HG03565 (cell line): ENCODE measurements around the gene BAHD1.
A peak's percentile ranks its signal among the peaks of the same experiment; 100 is the strongest.

ENCODE experiments used
- ATAC-seq: cut with Tn5 transposase; IDR thresholded peaks from one replicate; pipeline ENCODE4 v1.9.1; 2021; ENCODE audit warnings: mild to moderate bottlenecking, moderate library complexity; ENCODE audit not compliant: unreplicated experiment

The BAHD1 gene

DNA sequence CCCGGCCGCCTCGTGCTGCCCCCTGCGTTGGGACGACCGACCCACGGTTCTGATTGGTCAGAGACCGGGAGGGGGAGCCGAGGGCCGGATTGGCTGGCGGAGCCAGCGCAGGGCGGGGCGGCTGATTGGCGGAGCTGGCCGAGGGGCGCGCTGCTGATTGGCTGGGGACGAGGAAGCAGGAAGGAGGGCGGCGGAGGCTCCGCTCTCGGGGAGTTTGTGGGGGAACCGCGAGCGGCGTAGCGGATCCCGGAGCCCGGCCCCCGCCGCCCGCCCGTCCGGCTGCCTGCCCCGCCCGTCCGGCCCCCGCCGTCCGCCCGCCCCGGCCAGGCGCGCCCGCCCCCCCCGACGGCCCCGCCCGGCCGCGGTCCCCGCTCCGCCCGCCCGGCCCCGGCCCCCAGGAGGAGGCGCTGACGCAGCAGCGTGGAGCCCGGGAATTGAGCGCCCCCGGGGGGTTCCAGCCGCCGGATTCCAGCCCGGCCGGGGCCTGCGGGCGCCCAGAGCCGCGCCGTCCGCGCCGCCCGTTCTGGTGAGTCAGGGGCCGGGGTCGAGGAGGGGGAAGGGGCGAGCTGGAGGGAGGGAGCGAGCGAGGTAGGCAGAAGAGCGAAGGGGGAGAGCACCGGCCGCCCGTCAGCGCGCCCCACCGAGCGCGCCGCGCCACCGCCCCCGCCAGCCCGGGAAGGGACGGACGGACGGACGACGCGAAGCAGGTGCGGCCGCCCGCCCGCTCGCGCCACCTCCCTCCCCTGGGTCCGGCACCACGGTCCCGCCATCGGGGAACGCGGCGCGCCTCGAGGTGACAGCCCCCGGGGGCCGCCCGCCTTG, at the start of gene BAHD1:
TSS of gene BAHD1 (plus strand) at position 211 of the 822 bp plus-strand sequence. CDS start 17,512 bp downstream, outside the sequence.
- ATAC-seq: peak; percentile 89

DNA sequence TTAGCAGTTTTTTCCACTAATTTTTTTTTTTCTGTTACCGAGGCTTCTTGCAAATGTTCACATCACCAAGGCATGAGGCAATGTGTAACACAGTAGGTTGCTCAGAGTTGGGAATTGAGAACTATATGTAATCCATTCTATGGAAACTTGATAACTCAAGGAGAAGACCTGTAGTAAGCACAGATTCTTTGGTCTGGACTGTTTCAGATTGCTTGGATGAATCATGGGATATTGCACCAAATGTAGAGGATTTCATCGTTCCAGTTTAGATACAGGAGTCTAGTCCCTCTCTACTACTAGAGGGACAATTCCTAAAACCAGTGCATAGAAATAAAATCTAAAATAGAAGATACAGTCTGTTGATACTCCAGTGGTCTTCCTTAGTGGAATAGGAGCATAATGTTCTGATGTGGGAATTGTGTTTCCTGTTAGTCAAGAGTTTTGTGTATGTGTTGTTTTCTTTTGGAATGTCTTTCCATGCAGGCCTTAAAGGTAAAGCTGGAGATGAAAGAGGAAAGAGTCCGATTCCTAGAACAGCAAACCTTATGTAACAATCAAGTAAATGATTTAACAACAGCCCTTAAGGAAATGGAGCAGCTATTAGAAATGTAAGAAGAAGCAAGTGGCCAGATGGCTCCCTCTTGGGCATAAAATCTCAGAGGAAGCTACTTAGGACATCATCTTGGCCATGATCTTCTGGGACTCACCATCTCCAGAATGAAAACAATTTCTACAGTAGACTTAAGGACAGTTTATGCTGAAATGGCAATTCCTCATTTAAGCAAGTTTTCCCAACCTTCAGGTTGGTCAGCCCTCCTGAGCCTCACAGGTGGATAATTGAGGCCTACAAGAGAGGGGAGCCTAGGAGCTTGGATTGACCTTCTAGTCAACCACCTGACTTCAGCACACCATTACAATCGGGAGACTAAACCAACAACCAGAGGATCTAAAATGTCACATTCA, 47.5 kb upstream of the BAHD1 start:
- ATAC-seq: no peak

DNA sequence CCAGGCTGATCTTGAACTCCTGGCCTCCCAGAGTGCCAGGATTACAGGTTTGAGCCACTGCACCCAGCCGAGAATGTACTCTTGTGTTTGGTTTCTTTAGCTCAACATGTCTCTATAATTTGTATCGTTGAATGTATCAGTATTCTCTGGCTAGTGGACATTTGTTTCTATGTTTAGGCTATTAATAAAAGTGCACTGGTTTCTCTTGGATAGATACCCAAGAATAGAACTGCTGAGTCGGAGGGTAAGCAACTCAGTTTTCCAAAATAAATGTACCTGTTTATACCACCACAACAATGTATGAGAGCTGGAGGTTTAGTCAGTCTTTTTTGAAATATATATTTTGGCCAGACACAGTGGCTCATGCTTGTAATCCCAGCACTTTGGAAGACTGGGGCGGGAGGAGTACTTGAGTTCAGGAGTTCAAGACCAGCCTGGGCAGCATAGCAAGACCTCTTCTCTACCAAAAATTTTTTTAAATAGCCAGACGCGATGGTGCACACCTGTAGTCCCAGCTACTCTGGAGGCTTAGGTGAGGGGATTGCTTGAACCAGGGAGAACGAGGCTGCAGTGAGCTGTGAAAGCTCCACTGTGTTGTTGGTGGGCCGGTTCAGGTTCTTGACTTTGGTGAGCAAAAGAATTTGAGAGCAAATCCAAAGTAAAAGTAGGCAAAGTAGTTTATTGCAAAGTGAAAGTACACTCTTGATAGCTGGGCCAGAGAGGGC, 42.9 kb upstream of the BAHD1 start:
- no peak for ATAC-seq

DNA sequence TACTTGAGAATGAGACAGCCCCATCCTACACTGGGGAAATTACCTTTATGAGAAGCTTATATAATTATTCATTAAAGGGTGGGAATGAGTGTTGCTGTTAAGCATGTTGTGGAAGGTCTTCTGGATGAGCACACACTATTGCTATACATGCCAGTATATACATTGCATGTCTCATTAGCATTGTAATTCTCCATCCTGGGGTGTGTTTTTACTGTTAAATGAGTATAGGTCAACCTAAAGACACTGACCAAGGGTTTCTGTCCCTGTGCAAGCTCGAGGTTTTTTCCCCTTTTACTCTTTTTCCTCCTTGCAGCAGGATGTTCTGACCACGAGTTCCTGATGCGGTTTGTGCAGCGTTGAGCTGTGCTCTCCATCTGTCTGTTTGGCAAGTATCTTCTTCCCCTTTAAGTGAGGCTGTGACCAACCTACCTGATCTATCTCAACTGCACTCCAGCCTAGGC, 42.3 kb upstream of the BAHD1 start:
- peak; percentile 62 for ATAC-seq

DNA sequence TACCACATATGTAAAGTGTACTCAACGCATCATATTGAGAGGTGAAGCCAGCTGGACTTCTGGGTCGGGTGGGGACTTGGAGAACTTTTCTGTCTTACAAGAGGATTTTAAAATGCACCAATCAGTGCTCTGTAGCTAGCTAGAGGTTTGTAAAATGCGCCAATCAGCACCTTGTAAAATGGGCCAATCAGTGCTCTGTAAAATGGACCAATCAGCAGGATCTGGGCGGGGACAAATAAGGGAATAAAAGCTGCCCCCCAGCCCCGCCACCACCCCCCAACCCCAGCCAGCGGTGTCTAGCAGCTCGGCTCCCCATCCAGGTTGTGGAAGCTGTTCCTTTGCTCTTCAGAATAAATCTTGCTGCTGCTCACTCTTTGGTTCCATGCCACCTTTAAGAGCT, 41.4 kb upstream of the BAHD1 start:
- no peak for ATAC-seq

DNA sequence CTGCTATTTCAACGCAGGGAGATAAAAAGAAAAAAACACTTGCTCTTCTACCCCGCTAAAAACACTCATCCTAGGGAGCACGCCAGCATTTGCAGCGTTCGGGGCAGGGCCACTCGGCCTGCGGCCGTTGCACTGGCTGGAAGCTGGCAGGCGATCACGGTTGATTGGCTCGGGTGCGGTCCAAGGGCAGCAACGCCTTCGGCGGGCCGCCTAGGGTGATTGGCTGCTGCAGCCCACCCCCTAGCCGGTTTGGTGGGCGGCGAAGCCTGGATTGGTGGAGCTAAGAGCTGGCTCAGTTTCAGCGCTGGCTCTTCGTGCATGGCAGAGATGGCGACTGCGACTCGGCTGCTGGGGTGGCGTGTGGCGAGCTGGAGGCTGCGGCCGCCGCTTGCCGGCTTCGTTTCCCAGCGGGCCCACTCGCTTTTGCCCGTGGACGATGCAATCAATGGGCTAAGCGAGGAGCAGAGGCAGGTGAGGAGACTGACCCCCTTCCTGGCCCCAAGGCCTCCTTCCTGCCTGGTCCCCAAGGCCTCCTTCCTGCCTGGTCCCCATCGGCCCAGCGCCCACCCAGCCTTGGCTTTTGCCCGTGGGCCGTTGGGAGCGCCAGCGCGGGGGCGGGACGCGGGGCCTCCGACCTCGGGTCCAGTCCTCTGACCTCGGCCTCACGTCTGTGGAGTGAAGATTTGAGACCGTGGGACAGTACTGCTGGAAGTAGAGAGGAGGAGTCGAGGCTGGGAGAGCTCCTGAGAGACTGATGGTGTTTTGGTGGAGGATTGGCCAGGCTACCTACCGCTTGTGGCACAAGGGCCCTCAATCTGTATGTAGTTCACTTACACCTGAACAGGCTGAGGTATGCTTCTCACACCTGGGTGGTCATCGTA, 35.0 kb upstream of the BAHD1 start, which contains the start of gene IVD:
TSS of gene IVD (plus strand) at position 295 of the 881 bp plus-strand sequence. CDS start at position 328, 33 bp downstream.
- peak; percentile 83 for ATAC-seq

DNA sequence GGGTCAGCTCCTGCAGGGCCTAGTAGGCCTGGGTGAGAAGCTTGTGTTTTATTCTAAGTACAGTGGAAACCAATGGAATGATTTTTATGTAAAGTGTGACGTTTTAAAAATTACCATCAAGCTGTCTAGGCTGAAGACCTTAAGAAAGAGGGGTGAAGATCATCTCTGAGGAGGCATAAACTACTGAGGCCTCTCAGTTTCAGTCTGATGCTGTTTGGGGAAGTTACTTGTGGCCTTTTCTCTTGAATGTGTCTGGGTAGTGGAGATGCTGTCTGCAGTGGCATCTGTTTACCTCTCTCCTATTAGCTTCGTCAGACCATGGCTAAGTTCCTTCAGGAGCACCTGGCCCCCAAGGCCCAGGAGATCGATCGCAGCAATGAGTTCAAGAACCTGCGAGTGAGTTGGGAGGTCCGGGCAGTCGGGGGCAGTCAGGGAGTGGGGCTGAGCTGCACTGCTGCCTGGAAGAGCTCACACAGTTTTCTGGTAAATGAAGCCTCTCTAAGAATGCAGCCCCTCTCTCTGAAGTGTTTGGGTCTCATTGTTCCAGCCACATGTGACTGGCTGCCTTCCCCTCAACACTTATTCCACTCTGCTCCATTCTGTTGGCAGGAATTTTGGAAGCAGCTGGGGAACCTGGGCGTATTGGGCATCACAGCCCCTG, 33.3 kb upstream of the BAHD1 start:
- peak; percentile 45 for ATAC-seq

DNA sequence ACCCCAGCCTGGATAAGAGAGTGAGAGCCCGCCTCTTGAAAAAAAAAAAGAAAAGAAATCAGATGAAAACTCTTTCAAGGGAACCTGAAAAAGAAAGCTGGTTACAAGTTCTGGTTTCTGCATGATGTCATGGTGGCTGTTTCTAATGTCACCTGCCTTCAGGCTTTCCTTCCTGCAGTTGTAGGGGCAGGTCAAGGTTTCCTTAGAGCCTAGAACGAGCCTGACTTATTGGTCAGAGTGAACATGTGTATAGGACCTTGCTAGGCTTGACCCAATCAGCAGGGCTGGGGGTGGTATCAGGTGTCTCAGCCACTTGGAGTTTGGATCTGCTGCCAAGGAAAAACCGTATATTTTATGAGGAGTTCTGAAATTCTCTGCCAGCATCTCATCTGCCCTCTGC, 31.4 kb upstream of the BAHD1 start:
- no peak for ATAC-seq

DNA sequence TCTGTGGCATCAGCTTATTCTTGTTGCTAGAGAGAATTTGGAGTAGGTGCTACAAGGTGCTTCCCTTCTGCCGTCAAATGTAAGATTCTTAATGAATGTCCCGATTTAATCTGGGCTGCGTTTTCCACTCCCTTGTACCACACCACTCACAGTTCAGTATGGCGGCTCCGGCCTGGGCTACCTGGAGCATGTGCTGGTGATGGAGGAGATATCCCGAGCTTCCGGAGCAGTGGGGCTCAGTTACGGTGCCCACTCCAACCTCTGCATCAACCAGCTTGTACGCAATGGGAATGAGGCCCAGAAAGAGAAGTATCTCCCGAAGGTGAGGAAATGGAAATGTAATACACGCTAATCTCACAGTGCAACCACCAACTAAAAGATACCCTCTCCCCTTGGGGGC, 30.3 kb upstream of the BAHD1 start:
- ATAC-seq: no peak

DNA sequence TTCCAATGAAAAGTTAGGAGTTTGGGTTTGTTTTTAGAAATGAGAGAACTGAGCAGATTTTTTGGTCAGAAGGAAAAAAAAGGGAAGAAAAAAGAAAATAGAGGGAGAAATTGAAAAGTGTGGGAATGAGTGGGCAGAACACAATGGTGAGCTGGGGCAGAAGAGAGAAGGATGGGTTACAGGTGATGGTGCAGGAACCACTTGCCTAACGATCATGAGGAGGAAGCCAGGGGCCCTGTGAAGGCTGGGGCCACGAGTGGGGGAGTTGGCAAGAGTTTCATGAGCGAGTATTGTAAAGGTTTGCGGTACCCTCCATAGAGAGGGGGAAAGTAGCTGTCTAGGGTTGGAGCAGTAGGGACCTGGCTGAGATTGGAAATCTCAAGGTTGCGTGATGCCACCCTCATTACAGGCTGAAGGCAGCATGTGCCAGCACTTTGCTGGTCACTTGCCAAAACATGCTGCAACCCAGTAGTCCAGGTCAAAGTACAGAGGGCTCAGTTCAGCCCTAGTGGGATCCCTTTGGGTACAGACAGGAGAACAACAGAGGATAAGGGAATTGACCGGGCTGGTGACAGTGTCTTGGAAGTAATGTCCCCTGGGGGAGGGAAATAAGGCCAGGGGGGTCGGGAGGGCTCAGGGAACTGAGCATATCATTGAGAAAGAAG, 28.5 kb upstream of the BAHD1 start:
- ATAC-seq: no peak

DNA sequence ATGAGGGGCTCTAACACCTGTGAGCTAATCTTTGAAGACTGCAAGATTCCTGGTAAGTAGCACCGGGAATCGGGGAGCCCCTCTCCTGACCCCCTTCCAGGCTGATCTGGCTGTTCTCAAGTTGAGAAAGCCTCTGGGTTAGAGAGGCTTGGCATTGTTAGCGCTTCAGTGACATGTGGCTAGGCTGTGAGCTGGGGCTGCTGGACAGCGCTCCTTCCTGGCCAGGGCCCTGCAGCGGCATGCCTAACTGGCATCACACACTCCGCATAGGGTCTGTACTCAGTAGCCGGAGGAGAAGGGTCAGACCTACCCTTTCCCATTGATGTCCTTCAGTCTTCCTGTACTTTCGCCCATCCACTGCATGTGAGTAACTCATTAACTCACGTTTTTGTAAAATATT, 27.7 kb upstream of the BAHD1 start:
- no peak for ATAC-seq

DNA sequence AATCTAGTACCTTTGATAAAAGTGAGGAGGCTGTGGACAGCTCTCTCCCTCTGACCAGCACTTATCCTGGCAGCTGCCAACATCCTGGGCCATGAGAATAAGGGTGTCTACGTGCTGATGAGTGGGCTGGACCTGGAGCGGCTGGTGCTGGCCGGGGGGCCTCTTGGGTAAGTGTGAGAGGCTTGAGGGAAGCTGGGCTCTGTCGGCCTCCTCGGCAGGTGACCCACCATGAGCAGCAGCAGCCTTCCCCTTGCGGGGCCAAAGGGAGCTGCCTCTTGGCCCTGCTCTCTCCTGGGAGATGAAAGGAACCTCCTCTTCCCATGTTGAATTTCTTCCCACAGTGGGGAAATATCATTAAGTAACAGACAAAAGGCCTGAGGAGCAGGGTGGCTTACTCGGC, 25.9 kb upstream of the BAHD1 start:
- no peak for ATAC-seq

DNA sequence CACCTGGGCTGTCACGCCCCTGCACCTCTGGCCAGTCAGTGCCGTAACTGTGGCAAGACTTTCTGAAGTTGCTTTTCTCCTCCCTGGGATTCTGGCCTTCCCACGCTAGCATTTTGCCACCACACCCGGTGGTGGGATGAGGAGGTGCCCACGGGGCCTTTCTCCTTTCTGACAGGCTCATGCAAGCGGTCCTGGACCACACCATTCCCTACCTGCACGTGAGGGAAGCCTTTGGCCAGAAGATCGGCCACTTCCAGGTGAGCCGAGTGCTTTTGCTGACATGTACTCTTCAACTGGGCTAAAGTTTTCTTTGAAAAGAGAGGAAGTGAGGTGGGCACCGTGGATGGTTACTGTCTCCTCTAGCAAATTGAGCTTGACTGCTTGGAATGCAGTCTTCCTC, 25.5 kb upstream of the BAHD1 start:
- ATAC-seq: no peak

DNA sequence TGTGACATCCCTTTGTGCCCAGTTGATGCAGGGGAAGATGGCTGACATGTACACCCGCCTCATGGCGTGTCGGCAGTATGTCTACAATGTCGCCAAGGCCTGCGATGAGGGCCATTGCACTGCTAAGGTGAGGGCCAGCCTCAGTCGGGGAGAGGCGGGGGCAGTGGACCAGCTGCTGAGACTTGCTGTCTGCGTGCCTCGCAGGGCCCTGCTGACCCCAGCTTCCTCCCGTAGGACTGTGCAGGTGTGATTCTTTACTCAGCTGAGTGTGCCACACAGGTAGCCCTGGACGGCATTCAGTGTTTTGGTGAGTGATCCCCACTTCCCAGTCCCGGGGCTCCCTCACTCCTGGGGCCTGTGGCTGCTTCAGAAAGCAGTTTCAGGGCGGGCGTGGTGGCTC, 24.7 kb upstream of the BAHD1 start:
- ATAC-seq: no peak

DNA sequence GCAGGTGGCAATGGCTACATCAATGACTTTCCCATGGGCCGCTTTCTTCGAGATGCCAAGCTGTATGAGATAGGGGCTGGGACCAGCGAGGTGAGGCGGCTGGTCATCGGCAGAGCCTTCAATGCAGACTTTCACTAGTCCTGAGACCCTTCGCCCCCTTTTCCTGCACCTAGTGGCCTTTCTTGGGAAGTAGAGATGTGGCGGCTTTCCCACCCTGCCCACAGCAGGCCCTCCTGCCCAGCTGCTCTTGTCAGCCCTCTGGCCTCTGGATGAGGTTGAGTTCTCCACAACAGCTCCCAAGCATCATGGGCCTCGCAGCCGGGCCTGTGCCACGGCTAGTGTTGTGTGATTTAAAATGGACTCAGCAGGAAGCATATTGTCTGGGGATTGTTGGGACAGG, 22.6 kb upstream of the BAHD1 start:
- ATAC-seq: no peak

DNA sequence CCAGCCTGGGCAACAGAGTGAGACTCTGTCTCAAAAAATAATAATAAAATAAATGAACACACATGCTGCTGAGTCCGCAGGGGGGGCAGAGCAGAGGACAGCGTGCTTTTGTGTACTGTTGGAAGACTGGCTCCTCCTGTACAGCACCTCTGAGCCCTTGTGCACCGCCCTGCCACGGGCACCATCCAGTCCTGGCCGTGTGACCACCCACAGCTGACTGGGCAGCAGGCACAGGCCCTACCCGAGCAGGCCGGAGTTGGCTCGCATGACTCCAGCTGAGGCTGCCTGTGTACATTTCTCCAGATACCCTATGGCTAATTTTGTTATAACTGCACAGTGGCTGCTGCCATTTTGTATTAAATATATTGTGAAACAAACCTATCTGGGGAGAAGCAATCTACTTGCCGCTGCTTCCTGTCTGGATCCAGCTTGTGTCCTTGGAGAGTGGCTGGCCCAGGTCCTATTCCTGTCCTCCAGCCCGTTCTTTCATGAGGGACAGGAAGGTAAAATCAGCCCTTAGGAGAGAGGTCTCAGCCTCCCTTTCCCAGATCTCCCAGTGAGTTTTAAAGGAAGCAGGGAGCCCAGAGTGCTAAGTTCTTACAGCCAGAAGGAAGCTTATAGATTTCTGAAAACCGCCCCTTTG, 20.6 kb upstream of the BAHD1 start:
- no peak for ATAC-seq

DNA sequence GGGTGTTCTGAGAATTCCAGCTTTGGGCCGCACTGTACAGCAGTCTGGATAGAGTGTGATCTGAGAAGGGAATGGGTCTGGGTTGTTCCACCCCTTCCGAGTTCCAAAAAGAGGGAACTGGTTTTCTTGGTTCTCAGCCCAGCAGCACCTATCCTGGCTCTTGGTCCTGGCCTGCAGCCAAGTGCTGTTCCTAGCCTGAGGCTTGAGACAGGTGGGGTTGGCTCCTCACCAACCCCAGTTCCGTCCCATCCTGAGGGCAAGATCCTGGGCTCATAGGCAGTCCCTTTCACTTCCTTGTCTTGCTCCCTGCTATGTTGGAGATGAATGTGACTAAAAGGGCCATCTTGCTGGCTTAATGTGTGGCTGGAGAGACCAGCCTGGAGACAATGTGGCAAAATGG, 20.0 kb upstream of the BAHD1 start:
- no peak for ATAC-seq
